Measurements from ENCODE around the gene NR1H2.
A peak's percentile ranks its signal among the peaks of the same experiment; 100 is the strongest.
"Not testable (repeated sequence)": the region's sequence is repeated elsewhere in the genome, so short reads cannot be mapped to it uniquely, and the experiment has no call there.

NR1H2 gene

DNA sequence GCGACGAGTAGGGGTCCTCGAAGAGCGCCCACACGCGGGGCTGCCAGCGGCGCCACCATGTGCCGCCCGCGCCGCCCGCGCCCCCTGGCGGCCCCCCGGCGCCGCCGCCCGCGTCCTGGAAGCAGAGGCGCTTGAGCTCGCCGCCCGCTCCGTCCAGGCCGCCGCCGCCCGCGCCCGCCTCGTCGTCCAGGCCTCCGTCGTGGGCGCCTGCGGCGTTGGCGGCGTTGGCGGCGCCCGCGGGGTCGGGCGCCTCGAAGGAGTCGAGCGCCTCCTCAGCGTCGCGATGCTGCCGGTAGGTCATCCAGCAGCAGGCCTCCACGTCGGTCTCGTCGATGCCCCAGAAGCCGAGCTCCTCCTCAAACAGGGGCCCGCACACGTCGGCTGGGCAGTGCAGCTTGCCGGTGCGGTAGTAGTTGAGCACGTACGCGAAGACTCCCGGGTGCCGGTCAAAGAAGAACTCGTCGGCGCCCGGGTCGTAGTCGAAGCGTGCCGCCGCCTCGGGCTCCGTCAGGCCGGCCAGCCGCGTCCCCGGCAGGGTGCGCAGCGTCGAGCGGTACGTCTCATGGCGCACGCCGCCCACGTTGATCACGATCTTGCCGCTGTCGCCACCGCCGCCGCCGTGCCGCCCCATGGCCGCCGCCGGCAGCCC, 47.9 kb upstream of the NR1H2 start:
- Histone ChIP-seq H3K14ac (ENCODE audit: low read length) (no peak overlapping the region), H4K91ac (ENCODE audit: low read depth, low read length, poor library complexity) (no peak overlapping the region), H3K9ac (ENCODE audit: low read depth, low read length, poor library complexity) (peak overlapping the region; percentile 92), H3K79me1 (ENCODE audit: low read depth, low read length) (peaks cover 8% of the 10 kb centered on the region), H3K9me3 (replicated peaks in 1 of 2; ENCODE audit: control insufficient read depth in 2 of 2, insufficient read depth in 1 of 2, low read depth in 1 of 2, low read length in 2 of 2) (peaks cover 0 to 1% of the 10 kb centered on the region in 2 donors), H3K4ac (ENCODE audit: low read length) (peak overlapping the region; percentile 23), H2BK12ac (ENCODE audit: low read length) (peak overlapping the region; percentile 76), H3K27me3 (ENCODE audit: control insufficient read depth in 3 of 3, insufficient read depth in 3 of 3, low read depth in 1 of 3, low read length in 3 of 3) (peaks cover 5 to 26% (median 24%) of the 10 kb centered on the region in 3 experiments), H3K4me2 (ENCODE audit: insufficient read depth, low read length, poor library complexity, severe bottlenecking) (peak overlapping the region; percentile 87), H3K4me1 (ENCODE audit: control insufficient read depth in 2 of 2, insufficient read depth in 1 of 2, low read depth in 1 of 2, low read length in 2 of 2) (peaks cover 8 to 12% of the 10 kb centered on the region in 2 donors), H3K27ac (replicated peaks; ENCODE audit: low read length) (no peak overlapping the region), H2BK120ac (ENCODE audit: low read depth, low read length) (no peak overlapping the region), H3K36me3 (replicated peaks in 1 of 2; ENCODE audit: control insufficient read depth in 2 of 2, insufficient read depth in 2 of 2, low read length in 2 of 2) (peaks cover under 1 to 2% of the 10 kb centered on the region in 2 donors), H3K4me3 (ENCODE audit: low read length in 2 of 2) (peak overlapping the region; percentile 43 to 78), H4K8ac (ENCODE audit: low read depth, low read length) (peak overlapping the region; percentile 75), H3K18ac (ENCODE audit: low read length) (peak overlapping the region; percentile 97), H2AFZ (ENCODE audit: low read length) (peak overlapping the region; percentile 77), H2BK15ac (ENCODE audit: low read length) (no peak overlapping the region), H2BK5ac (ENCODE audit: low read length) (no peak overlapping the region), H2AK5ac (ENCODE audit: low read depth, low read length) (peak overlapping the region; percentile 47), H3K23ac (ENCODE audit: low read depth, low read length, poor library complexity) (peak overlapping the region; percentile 86)
- no peak for DNase-seq (ENCODE audit: low spot score)
- WGBS, 2 donors (ENCODE audit: extremely low coverage in 2 of 2, insufficient read length in 2 of 2, insufficient replicate concordance in 1 of 2) = no CpG with 5 or more reads among the region's 104 CpGs

DNA sequence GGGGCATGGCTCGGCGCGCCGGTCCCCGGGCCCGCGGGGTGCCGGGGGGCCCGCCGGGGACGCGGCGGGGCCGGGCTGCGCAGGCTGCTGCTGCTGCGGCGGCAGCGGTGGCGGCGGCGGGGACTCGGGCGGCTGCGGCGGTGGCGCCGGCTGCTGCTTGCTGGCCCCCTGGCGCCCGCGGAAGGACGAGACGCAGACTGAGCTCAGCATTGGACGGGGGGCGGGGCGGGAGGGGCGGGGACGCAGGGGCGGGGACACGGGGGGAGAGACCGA, 47.4 kb upstream of the NR1H2 start:
- no CpG with 5 or more reads among the region's 40 CpGs for WGBS, 2 donors (ENCODE audit: extremely low coverage in 2 of 2, insufficient read length in 2 of 2, insufficient replicate concordance in 1 of 2)

DNA sequence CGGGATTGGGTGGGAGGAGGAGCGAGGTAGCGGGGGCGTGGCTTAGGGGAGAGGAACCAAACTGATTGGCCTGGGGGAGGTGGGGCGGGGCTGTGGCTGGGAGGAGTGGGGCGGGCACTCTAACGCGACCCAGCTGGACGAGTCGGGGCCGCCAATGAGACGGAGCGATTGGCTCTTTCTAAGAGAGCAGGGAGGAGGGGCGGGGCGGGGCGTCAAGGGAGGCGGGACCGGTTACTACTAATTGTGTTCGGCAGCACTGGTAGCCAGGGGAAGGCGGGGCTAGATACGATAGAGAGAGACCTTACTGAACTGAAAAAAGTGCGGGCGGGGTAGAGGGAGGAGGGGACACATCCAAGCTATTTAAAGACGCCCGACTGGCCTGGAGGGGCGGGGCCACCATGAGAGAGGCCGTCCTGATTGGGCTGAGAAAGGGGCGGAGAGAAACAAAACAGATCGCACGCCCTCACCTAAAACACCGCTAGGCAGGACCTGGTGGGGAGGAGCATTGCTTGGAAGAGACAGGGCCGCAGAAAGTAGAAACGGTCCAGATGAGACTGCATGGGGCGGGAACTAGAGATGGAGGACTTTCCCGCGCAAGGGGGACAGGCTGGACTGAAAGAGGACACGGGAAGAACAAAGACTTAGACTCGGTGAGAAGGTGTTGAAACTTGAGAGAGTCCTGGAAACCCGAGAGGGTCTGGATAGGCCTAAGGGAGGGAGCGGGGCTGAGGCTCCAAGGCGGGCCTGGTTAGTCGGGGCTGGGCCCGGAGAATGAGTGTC, 46.9 kb upstream of the NR1H2 start, which contains the start of gene KCNC3:
KCNC3 (minus strand) TSS at position 232 of the 780 bp plus-strand sequence. CDS start 295 bp downstream, outside the sequence.
- Histone ChIP-seq H3K79me1 (ENCODE audit: low read depth, low read length) (peaks cover 8% of the 10 kb centered on the region), H2BK12ac (ENCODE audit: low read length) (peak within 1 kb of the TSS; percentile 76), H2BK15ac (ENCODE audit: low read length) (no peak within 1 kb of the TSS), H3K4ac (ENCODE audit: low read length) (peak within 1 kb of the TSS; percentile 23), H3K9ac (ENCODE audit: low read depth, low read length, poor library complexity) (peak within 1 kb of the TSS; percentile 92), H2BK120ac (ENCODE audit: low read depth, low read length) (no peak within 1 kb of the TSS), H3K4me1 (ENCODE audit: control insufficient read depth in 2 of 2, insufficient read depth in 1 of 2, low read depth in 1 of 2, low read length in 2 of 2) (peaks cover 8 to 16% of the 10 kb centered on the region in 2 donors), H3K27ac (replicated peaks; ENCODE audit: low read length) (peak within 1 kb of the TSS; percentile 95), H3K27me3 (ENCODE audit: control insufficient read depth in 3 of 3, insufficient read depth in 3 of 3, low read depth in 1 of 3, low read length in 3 of 3) (peaks cover 5 to 26% (median 24%) of the 10 kb centered on the region in 3 experiments), H2AK5ac (ENCODE audit: low read depth, low read length) (peak within 1 kb of the TSS; percentile 47), H4K91ac (ENCODE audit: low read depth, low read length, poor library complexity) (peak within 1 kb of the TSS; percentile 38), H2BK5ac (ENCODE audit: low read length) (peak within 1 kb of the TSS; percentile 42), H3K23ac (ENCODE audit: low read depth, low read length, poor library complexity) (peak within 1 kb of the TSS; percentile 86), H3K9me3 (replicated peaks in 1 of 2; ENCODE audit: control insufficient read depth in 2 of 2, insufficient read depth in 1 of 2, low read depth in 1 of 2, low read length in 2 of 2) (peaks cover 0 to 5% of the 10 kb centered on the region in 2 donors), H3K4me3 (ENCODE audit: low read length in 2 of 2) (peak within 1 kb of the TSS; percentile 76 to 85), H3K14ac (ENCODE audit: low read length) (no peak within 1 kb of the TSS), H3K4me2 (ENCODE audit: insufficient read depth, low read length, poor library complexity, severe bottlenecking) (peak within 1 kb of the TSS; percentile 87), H3K18ac (ENCODE audit: low read length) (peak within 1 kb of the TSS; percentile 97), H4K8ac (ENCODE audit: low read depth, low read length) (peak within 1 kb of the TSS; percentile 75), H3K36me3 (replicated peaks in 1 of 2; ENCODE audit: control insufficient read depth in 2 of 2, insufficient read depth in 2 of 2, low read length in 2 of 2) (peaks cover 0 to 9% of the 10 kb centered on the region in 2 donors), H2AFZ (ENCODE audit: low read length) (peak within 1 kb of the TSS; percentile 82)
- peak; percentile 100 for DNase-seq (ENCODE audit: low spot score)
- WGBS, 2 donors (ENCODE audit: extremely low coverage in 2 of 2, insufficient read length in 2 of 2, insufficient replicate concordance in 1 of 2) = no CpG with 5 or more reads among the region's 43 CpGs

More for the DNA sequence above, 47.4 kb upstream of the NR1H2 start:
- H2BK120ac ChIP-seq (ENCODE audit: low read depth, low read length) = no peak overlapping the region
- H3K9ac ChIP-seq (ENCODE audit: low read depth, low read length, poor library complexity) = peak overlapping the region; percentile 92
- no peak overlapping the region for H2BK12ac ChIP-seq (ENCODE audit: low read length)
- no peak overlapping the region for H3K14ac ChIP-seq (ENCODE audit: low read length)
- peaks cover 0 to 4% of the 10 kb centered on the region in 2 donors for H3K36me3 ChIP-seq (replicated peaks in 1 of 2; ENCODE audit: control insufficient read depth in 2 of 2, insufficient read depth in 2 of 2, low read length in 2 of 2)
- H2BK5ac ChIP-seq (ENCODE audit: low read length) = no peak overlapping the region
- no peak overlapping the region for H2BK15ac ChIP-seq (ENCODE audit: low read length)
- DNase-seq (ENCODE audit: low spot score) = no peak
- H2AK5ac ChIP-seq (ENCODE audit: low read depth, low read length) = no peak overlapping the region
- H3K4me1 ChIP-seq (ENCODE audit: control insufficient read depth in 2 of 2, insufficient read depth in 1 of 2, low read depth in 1 of 2, low read length in 2 of 2) = peaks cover 8 to 12% of the 10 kb centered on the region in 2 donors
- peaks cover 5 to 26% (median 24%) of the 10 kb centered on the region in 3 experiments for H3K27me3 ChIP-seq (ENCODE audit: control insufficient read depth in 3 of 3, insufficient read depth in 3 of 3, low read depth in 1 of 3, low read length in 3 of 3)
- peak overlapping the region; percentile 87 for H3K4me2 ChIP-seq (ENCODE audit: insufficient read depth, low read length, poor library complexity, severe bottlenecking)
- H4K91ac ChIP-seq (ENCODE audit: low read depth, low read length, poor library complexity) = no peak overlapping the region
- H3K27ac ChIP-seq (replicated peaks; ENCODE audit: low read length) = no peak overlapping the region
- H3K4me3 ChIP-seq (ENCODE audit: low read length in 2 of 2) = peak overlapping the region; percentile 43 to 78
- peak overlapping the region; percentile 86 for H3K23ac ChIP-seq (ENCODE audit: low read depth, low read length, poor library complexity)
- peaks cover 0 to 5% of the 10 kb centered on the region in 2 donors for H3K9me3 ChIP-seq (replicated peaks in 1 of 2; ENCODE audit: control insufficient read depth in 2 of 2, insufficient read depth in 1 of 2, low read depth in 1 of 2, low read length in 2 of 2)
- H3K18ac ChIP-seq (ENCODE audit: low read length) = no peak overlapping the region
- H3K4ac ChIP-seq (ENCODE audit: low read length) = no peak overlapping the region
- H3K79me1 ChIP-seq (ENCODE audit: low read depth, low read length) = peaks cover 8% of the 10 kb centered on the region
- H2AFZ ChIP-seq (ENCODE audit: low read length) = no peak overlapping the region
- no peak overlapping the region for H4K8ac ChIP-seq (ENCODE audit: low read depth, low read length)

DNA sequence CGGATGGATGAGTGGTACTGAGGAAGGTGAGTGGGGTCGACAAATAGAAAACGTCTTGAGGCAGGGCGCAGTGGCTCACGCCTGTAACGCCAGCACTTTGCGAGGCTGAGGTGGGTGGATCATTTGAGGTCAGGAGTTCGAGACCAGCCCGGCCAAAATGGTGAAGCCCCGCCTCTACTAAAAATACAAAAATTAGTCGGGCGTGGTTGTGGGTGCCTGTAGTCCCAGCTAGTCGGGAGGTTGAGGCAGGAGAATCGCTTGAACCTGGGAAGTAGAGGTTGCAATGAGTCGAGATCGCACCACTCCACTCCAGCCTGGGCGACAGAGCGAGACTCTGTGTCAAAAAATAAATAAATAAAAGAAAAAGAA, 46.3 kb upstream of the NR1H2 start:
- H3K14ac ChIP-seq (ENCODE audit: low read length); DNase-seq (ENCODE audit: low spot score); H3K79me1 ChIP-seq (ENCODE audit: low read depth, low read length); H4K8ac ChIP-seq (ENCODE audit: low read depth, low read length); H2BK15ac ChIP-seq (ENCODE audit: low read length); H3K4ac ChIP-seq (ENCODE audit: low read length); H2BK120ac ChIP-seq (ENCODE audit: low read depth, low read length); H3K36me3 ChIP-seq (replicated peaks in 1 of 2; ENCODE audit: control insufficient read depth in 2 of 2, insufficient read depth in 2 of 2, low read length in 2 of 2); H2AK5ac ChIP-seq (ENCODE audit: low read depth, low read length); H3K23ac ChIP-seq (ENCODE audit: low read depth, low read length, poor library complexity); H3K9me3 ChIP-seq (replicated peaks in 1 of 2; ENCODE audit: control insufficient read depth in 2 of 2, insufficient read depth in 1 of 2, low read depth in 1 of 2, low read length in 2 of 2); H2BK12ac ChIP-seq (ENCODE audit: low read length): not testable (repeated sequence)
- Histone ChIP-seq H3K18ac (ENCODE audit: low read length) (peak overlapping the region; percentile 94), H2BK5ac (ENCODE audit: low read length) (peak overlapping the region; percentile 42), H3K4me1 (ENCODE audit: control insufficient read depth in 2 of 2, insufficient read depth in 1 of 2, low read depth in 1 of 2, low read length in 2 of 2) (peaks cover 8 to 16% of the 10 kb centered on the region in 2 donors), H3K27ac (replicated peaks; ENCODE audit: low read length) (peak overlapping the region; percentile 95), H3K9ac (ENCODE audit: low read depth, low read length, poor library complexity) (peak overlapping the region; percentile 91), H3K27me3 (ENCODE audit: control insufficient read depth in 3 of 3, insufficient read depth in 3 of 3, low read depth in 1 of 3, low read length in 3 of 3) (peaks cover 5 to 26% (median 24%) of the 10 kb centered on the region in 3 experiments), H4K91ac (ENCODE audit: low read depth, low read length, poor library complexity) (peak overlapping the region; percentile 38), H2AFZ (ENCODE audit: low read length) (peak overlapping the region; percentile 82), H3K4me3 (ENCODE audit: low read length in 2 of 2) (peak overlapping the region; percentile 76 to 85), H3K4me2 (ENCODE audit: insufficient read depth, low read length, poor library complexity, severe bottlenecking) (peak overlapping the region; percentile 70)
- no CpG with 5 or more reads among the region's 18 CpGs for WGBS, 2 donors (ENCODE audit: extremely low coverage in 2 of 2, insufficient read length in 2 of 2, insufficient replicate concordance in 1 of 2)
